HG02884 (cell line): ENCODE data around the gene MGAT4A.
"Not testable (repeated sequence)": the region's sequence is repeated elsewhere in the genome, so short reads cannot be mapped to it uniquely, and the experiment has no call there.

Experiments
- ATAC-seq: cut with Tn5 transposase; IDR thresholded peaks from one replicate; pipeline ENCODE4 v1.9.1; 2021; ENCODE audit warnings: mild to moderate bottlenecking, moderate library complexity; ENCODE audit not compliant: unreplicated experiment

The MGAT4A gene

DNA sequence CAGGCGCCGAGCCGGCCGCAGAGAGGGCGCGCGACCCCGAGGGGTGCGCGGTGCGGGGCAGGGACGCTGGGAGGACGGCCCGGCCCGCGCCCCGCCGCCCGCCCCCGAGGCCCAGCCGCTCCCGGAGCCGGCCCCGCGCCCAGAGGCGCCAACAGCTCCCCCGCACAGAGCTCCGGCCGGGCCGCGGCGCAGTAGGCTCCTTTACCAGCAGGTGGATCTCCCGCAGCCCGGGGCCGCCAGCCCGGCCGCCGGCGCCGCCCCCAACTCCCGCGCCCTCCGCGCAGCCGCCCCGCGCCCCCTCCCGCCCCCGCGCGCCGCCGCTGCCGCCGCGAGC is 258 bp downstream of the MGAT4A start:
- peak; percentile 35 for ATAC-seq

DNA sequence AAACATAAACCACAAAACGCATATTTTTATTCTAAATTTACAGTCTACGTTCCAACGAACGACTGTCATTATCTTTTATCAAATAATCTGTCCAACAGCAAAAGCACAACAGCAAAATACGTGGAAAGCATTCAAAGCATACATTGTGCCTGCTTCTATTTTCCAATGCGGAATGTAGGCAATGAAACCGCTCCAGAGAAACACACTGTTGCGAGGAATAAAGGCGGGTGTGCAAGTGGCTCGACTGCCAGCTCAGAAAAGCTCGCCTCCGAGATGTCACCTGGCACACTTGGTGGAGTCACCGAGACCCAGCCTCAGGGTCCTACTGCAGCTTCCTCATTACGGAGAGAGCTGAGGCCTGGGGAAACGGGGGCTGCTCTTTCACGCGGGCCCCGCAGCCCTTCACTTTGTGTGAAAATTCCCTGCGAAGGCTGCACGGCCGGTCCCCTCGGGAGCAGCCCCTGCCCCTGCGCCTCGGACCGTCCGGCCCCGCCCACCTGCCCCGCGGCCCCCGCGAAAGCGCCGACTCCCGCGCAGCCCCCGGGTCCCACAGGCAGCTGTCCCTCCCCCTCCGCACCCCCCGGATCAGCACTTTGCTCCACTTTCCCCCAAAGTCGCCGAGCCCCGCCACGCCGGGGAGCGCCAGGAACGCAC is 752 bp downstream of the MGAT4A start:
- ATAC-seq: peak; percentile 22

DNA sequence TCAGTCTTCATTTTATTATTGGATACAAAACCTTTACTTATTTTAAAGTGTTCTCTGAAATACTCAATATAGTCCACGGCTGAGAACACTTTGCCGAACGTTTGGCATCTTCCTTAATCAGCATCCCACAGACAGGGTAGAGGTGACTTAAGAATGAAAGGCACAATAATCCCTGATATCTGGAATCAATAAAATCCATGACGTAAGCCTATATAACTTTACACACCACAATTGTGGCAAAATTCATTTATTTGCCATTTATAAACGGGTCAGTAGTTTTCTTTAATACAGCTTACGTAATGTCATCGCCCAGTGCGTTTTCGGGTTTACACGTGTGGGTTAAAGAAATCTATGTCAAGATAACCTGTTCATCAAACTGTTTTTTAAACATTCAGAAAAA is 1.3 kb downstream of the MGAT4A start:
- no peak for ATAC-seq

DNA sequence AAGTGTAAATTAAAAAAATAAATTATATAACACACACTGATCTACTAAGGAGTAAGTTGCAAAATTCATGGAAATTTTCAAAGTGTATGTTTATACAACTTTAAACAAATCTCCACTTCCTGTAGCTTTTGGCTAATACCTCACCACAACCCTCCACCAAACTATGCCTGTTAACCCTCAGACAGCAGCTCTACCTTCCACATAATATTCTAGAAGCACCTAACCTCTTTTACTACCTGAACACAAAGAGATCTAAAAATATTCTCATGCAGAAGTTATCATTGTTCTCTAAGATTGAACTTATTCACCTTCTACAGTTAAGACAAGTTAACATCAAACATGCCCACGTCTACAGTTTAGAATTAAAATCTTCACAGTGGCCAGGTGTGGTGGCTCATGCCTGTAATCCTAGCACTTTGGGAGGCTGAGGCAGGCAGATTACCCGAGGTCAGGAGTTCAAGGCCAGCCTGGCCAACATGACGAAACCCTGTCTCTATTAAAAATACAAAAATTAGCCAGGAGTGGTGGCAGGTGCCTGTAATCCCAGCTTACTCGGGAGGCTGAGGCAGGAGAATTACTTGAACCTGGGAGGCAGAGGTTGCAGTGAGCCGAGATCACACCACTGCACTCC is 2.7 kb downstream of the MGAT4A start:
- not testable (repeated sequence) for ATAC-seq

DNA sequence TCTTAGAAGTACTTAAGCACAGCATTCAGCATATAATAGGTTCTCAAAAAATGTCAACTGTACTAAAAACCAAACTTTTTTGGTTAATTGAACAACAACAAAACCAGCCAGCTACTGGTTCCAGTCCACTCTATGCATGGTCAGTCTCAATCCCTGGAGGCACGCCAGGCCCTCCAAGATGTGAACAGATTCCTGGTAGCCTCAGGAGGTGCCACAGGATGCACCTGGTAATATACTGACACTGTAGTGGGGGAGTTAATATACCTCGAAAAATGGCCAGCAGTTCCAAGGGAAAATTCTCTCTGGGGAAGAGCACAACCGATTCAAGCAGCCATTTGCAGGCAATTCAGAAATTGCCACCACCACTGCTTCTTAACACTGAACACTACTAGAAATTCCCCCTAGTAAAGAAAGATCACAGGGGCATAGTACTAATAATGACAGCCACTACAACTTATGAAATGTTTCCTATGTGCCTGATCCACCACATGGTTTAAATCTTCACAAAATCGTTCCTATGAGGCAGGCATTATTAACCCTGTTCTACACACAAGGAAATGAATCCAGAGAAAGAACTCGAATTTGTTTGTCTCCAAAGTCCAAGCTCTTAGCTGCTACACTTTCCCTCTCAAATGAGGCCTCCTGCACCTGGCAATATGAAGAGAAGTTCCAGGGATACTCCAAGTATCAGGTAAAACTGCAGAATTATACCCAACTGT is 3.4 kb downstream of the MGAT4A start:
- no peak for ATAC-seq

DNA sequence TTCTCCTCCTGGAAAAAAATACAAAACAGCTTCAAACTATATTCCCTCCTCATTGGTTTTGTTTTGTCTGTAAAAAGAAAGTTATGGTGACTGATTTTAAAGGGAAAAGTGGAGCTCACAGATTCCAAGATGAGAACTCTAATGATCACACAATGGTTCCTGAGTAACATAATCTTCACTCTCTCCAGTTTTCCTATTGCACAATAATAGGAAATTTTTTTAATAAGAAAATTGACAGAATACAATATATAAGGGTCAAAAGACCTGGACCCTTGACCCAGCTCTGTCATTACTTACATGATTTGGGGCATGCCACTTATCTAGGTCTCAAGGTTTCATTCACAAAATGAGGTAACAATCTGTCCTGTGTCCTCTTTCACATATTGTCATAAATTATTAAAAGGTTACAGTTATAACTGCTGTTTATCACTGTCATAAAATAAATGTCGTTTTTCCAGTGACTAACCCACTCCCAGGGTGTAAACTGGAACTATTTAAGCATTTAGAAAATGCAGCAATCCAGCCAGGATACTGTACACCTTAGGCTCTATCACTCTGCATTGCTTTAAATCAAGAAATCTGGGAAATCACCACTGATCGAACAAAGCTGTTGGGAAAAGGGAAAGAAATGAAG is 4.1 kb downstream of the MGAT4A start:
- ATAC-seq: no peak

DNA sequence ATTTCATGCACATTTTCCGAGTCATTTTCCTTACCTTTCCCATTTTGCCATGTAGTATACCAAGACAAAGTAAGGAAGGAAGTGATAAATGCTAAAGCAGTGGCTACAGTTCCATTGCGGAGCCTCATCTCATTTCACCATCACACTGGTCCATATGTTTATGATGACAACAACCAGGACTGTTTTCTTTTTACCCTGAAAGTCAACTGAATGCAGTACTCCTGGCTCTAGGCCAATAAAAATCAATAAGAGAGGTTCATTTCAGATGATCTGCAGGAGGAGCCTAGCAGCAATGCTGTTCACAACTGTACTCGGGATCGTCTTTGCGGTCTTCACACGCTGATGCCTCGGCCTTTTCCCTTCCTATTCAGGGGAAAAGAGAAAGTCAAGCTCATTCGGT is 4.7 kb downstream of the MGAT4A start:
- no peak for ATAC-seq

DNA sequence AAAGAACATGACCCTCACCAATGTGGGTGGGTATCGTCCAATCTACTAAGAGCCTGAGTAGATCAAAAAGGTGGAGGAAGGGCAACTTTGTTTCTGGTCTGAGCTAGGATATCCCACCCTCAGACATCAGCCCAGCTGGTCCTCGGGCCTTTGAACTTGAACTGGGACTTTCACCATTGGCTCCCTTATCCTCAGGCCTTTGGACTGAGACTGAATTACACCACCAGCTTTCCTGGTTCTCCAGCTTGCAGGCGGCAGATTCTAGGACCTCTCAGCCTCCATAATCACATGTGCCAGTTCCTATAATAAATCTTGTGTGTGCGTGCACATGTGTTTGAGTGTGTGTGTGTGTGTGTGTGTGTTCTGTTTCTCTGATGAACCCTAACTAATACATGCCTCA is 10.6 kb downstream of the MGAT4A start:
- no peak for ATAC-seq

DNA sequence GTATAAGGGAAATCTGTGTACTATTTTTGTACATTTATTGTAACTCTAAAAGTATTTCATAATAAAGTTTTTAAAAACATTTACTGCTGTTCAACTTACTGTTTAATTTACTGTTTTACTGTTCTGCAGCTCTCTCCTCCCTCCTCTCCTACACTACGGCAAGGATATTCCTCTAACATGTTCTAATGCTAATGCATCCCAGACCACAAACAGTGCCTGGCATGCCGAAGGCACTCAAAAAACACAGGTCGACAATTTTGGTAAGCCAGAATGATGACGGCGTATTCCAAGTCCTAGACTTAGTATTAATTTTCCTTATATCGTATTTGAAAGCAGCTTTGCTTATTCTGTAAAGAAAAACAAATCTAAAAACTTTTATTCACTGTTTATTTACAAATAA is 13.3 kb downstream of the MGAT4A start:
- no peak for ATAC-seq

DNA sequence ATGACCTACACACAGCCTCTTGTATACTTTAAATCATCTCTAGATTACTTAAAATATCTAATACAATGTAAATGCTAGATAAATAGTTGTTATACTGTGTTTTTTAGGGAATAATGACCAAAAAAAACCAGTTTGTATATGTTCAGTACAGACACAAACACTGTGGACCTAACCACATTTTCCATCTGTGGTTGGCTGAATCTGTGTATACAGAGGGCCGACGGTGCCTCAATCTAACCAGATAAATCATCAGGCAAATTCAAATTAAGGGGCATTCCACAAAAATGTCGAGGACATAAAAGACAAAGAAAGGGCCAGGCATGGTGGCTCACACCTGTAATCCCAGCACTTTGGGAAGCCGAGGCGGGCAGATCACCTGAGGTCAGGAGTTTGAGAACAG is 14.1 kb downstream of the MGAT4A start:
- ATAC-seq: no peak

DNA sequence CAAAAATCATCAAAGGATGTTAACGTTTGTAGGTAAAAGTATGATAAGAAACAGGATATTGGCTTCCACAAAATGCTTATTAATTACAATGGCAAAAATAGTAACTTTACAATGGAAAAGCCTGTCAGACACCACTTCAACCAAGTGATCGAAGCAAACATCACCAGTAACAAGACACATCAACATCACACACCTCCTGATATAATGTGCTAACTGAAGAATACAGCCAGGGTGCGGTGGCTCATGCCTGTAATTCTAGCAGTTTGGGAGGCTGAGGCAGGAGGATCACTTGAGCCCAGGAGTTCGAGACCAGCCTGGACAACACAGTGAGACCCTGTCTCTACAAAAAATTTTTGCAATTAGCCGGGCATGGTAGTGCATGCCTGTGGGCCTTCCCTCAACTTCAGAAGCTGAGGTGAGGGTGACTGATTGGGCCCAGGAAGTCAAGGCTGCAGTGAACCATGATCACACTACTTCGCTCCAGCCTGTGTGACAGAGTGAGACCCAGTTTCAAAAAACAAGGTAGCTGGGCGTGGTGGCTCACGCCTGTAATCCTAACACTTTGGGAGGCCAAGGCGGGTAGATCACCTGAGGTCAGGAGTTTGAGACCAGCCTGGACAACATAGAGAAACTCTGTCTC is 15.0 kb downstream of the MGAT4A start:
- no peak for ATAC-seq

DNA sequence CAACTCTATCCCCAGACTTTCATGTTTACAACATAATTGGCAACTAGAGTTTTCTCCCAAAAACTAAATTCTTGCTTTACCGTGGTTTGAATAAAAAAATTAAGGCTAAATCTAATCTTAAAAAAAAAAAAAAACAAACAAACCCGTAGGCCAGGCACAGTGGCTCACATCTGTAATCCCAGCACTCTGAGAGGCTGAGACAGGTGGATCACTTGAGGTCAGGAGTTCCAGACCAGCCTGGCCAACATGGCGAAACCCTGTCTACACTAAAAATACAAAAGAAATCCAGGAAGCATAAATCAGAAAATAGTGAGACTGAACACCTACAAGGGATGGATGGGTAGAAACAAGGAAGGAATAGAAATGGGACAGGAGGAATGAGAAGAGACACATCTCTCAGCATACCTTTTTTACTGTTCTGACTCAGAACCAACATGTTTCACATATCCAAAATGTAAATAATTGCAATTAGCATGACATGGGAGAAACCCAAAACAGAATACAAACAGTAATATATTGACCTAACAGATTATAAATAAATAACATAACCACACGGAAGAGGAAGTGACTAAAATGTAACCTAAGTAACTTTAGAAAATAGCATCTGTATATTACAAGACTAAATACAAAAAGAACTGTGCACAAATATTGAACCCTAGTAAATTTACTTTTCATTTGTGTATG is 17.5 kb downstream of the MGAT4A start:
- peak; percentile 72 for ATAC-seq

DNA sequence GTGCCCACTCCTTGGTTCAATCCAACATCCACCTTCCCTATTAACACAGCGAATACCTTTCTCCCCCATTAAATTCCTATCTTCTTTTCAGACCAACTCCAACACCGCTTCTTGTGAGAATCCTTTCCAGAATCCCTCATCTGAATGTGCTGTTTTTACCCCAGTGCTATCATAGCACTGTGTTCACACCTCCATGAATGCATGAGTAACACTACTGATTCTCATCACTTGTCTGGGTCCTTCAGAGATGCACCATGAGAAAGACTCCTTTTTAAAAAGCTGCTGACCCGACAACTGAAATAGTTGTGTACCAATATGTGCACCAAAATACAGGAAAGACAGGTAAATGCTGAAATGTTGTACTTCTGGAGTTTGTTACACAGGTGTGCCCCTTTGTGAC is 18.8 kb downstream of the MGAT4A start:
- no peak for ATAC-seq

DNA sequence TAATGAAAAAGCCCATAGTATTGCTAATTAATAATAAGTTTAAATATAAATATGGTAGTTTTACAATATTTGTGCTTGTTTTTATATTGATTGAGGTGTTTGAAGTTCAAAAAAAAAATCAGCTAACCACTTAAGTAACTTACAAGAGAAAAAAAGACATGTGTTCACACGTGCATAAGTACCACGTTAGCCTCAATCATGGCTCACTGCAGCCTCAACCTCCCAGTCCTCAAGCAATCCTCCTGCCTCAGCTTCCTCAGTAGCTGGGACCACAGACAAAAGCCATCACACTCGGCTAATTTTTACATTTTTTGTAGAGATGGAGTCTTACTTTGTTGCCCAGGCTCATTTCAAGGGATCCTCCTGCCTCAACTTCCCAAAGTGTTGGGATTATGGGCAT is 19.4 kb downstream of the MGAT4A start:
- ATAC-seq: no peak

DNA sequence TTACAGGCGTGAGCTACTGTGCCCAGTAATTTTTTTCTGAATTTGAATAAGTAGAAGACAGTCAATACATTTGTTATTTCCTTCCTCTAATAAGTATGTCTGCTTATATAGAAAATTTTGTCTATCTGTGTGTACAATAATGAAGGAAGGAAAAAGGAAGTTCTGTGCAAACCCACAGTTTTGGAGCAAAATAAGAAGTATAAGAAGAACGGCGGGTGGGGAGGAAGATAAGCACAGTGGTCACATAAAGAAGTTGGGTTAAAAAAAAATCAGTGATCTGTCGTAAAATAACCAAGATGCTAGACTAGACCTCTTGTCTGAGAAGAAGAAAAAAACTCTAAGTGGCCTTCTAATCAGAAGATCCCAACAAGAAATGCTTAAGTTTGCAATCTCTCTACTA is 20.2 kb downstream of the MGAT4A start:
- ATAC-seq: no peak

DNA sequence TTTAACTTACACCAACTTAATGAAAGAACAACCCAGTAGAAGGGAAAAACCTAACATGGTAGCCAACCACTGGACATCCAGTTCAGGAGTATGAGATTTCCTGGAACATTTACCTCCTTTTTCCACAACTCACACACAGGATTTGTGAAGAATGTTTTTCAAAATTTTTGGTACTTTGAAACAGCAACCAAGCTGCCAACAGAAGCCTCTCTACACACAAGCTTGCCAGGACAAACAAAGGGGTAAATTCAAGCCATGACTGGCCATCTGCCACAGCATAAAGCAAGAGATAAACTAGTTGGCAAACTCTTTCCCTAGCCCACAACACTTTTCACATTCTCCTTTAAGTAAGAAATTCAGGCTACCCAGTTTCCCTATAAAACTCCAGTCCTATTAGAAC is 21.4 kb downstream of the MGAT4A start:
- no peak for ATAC-seq

DNA sequence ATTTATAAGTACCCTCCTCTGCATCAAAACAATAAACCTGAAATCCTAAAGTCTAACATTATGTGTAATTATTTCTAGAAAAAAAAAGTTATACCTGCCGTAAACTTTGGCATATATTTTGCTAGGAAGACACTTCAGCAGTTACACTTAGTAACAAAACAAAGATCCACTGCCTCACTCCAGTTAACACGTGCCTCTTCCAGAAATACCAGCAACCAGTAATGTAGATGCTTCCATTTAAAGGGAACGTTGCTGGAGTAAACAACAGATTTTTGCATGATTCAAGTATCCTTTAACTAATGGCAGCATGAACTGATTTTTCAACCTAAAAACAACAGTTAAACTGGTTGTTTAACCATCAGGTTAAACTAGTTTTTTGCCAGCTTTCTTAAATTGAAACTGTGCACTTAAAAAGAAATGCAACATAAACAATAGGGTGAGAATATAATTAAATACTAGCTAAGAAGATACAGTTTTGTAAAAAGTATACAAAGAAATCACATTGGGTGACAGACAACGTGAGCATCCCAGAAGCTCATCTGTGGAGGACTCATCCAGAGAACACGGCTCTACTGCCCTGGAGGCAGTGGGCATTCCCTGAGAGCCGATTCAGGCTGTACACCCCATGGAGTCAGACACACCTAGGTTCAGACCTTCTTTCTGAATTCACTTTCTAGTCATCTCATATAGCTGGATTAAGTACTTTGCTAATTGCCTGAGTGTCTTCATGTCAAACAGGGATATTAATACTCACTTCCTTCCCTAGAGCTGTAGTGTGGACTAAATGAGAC is 22.3 kb downstream of the MGAT4A start:
- ATAC-seq: no peak

DNA sequence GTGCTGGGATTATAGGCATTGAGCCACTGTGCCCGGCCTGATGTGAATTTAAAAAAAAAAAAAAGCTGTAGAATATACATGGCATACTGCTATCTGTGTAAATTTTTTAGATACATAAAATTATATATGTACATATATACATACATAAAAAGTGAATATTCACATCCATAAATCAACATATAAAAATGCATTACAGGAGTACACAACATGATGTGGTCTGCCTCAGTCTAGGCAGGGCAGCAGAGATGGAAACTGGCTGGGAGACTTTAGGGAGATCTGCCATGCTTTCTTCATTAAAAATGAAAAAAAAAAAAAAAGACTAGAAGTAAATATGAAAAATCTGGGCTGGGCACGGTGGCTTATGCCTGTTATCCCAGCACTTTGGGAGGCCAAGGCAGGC is 24.3 kb downstream of the MGAT4A start:
- no peak for ATAC-seq

DNA sequence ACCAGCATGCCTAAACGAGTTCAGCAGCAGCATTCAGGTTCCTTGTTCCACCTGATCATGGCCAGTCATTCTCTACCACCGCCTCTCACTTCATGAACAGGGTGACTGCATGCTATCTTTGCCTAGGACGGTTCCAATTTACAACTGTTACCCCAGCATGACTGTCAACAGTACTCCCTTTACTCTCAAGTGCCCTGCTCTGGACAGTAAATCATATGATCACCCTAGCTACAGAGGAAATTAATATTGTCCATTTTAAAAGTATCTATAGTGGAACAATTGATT is 25.7 kb downstream of the MGAT4A start:
- no peak for ATAC-seq
